ENCODE data around the gene NVL. TPM values are rescaled to one million over a fixed set of nuclear protein-coding genes. Genes with fewer than 3 reads are reported as not detected.
A peak's percentile ranks its signal among the peaks of the same experiment; 100 is the strongest.

NVL gene
- total RNA-seq, 8 experiments from 2014 or later = 21.8 to 70.9 (median 47.7) TPM

- in situ Hi-C loops (cut with MboI; ENCODE audit: low pct_unique_long_range_greater_than_20kb in 2 of 9, low sequenced_read_pairs in 9 of 9, unreplicated experiment in 9 of 9) = loop anchor here in 1 of 9 experiments (25.0 kb wide), 1 partner anchor 161 kb away; no protein-coding TSS in a partner anchor
- WGBS, 10 experiments = 87 to 100% (median 91%) methylated on average over 3 to 8 of the region's 8 CpGs
- H3K27ac ChIP-seq = no peak overlapping the region
These were observed 31.3 kb downstream of the NVL start for GRCh38 chr1:224298346-224299330.

GRCh38 chr1:224294775-224295174, 35.2 kb downstream of the NVL start:
- WGBS, 10 experiments = 83 to 100% (median 100%) methylated on average over 1 of the region's 1 CpG; no CpG with 5 or more reads in 3 of the 10 experiments
- Histone ChIP-seq H3K27ac (no peak overlapping the region), H3K4me3 (no peak overlapping the region), H3K4me1 (replicated peaks in 1 of 2) (no peaks in the 10 kb centered on the region)
- in situ Hi-C loops (cut with MboI; ENCODE audit: low pct_unique_long_range_greater_than_20kb in 2 of 9, low sequenced_read_pairs in 9 of 9, unreplicated experiment in 9 of 9) = loop anchor here in 1 of 9 experiments (25.0 kb wide), 1 partner anchor 157 kb away; no protein-coding TSS in a partner anchor
- no peak for ATAC-seq (replicated peaks in 6 of 8)

More at GRCh38 chr1:224298346-224299330, 31.3 kb downstream of the NVL start:
- ATAC-seq (replicated peaks in 6 of 8) = no peak
- no peak overlapping the region for H3K4me3 ChIP-seq
- H3K4me1 ChIP-seq (replicated peaks in 1 of 2) = no peaks in the 10 kb centered on the region

GRCh38 chr1:224292419-224292818, 37.6 kb downstream of the NVL start:
- 0 to 100% (median 96%) methylated on average over 1 to 3 of the region's 3 CpGs; no CpG with 5 or more reads in 3 of the 10 experiments for WGBS, 10 experiments
- in situ Hi-C loops (cut with MboI; ENCODE audit: low pct_unique_long_range_greater_than_20kb in 2 of 9, low sequenced_read_pairs in 9 of 9, unreplicated experiment in 9 of 9) = loop anchor here in 1 of 9 experiments (25.0 kb wide), 1 partner anchor 155 kb away; no protein-coding TSS in a partner anchor
- H3K4me3 ChIP-seq = no peak overlapping the region
- no peak for ATAC-seq (replicated peaks in 6 of 8)
- H3K27ac ChIP-seq = no peak overlapping the region
- peaks cover 11 to 16% of the 10 kb centered on the region in 2 donors for H3K4me1 ChIP-seq (replicated peaks in 1 of 2)

- ATAC-seq (replicated peaks in 6 of 8) = no peak
- Histone ChIP-seq H3K4me3 (no peak overlapping the region), H3K4me1 (replicated peaks in 1 of 2) (peaks cover 13 to 20% of the 10 kb centered on the region in 2 donors), H3K27ac (no peak overlapping the region)
- WGBS, 10 experiments = 43 to 100% (median 80%) methylated on average over 1 of the region's 1 CpG; no CpG with 5 or more reads in 4 of the 10 experiments
- in situ Hi-C loops (cut with MboI; ENCODE audit: low pct_unique_long_range_greater_than_20kb in 2 of 9, low sequenced_read_pairs in 9 of 9, unreplicated experiment in 9 of 9) = loop anchor here in 1 of 9 experiments (25.0 kb wide), 1 partner anchor 152 kb away; no protein-coding TSS in a partner anchor
These were observed 40.6 kb downstream of the NVL start for GRCh38 chr1:224289396-224289795.

GRCh38 chr1:224287714-224288113, 42.3 kb downstream of the NVL start:
- 0 to 100% (median 10%) methylated on average over 1 to 2 of the region's 2 CpGs for WGBS, 10 experiments
- in situ Hi-C loops (cut with MboI; ENCODE audit: low pct_unique_long_range_greater_than_20kb in 2 of 9, low sequenced_read_pairs in 9 of 9, unreplicated experiment in 9 of 9) = loop anchor here in 1 of 9 experiments (25.0 kb wide), 1 partner anchor 150 kb away; no protein-coding TSS in a partner anchor
- H3K27ac ChIP-seq = peak overlapping the region in 1 of 2 donors; percentile 25
- peak in 5 of 8 experiments; percentile 100 for ATAC-seq (replicated peaks in 6 of 8)
- peaks cover 13 to 20% of the 10 kb centered on the region in 2 donors for H3K4me1 ChIP-seq (replicated peaks in 1 of 2)
- no peak overlapping the region for H3K4me3 ChIP-seq

GRCh38 chr1:224282140-224282539, 47.8 kb downstream of the NVL start:
- Histone ChIP-seq H3K4me1 (replicated peaks in 1 of 2) (peaks cover 0 to under 1% of the 10 kb centered on the region in 2 donors), H3K27ac (no peak overlapping the region), H3K4me3 (no peak overlapping the region)
- in situ Hi-C loops (cut with MboI; ENCODE audit: low pct_unique_long_range_greater_than_20kb in 2 of 9, low sequenced_read_pairs in 9 of 9, unreplicated experiment in 9 of 9) = loop anchor here in 1 of 9 experiments (25.0 kb wide), 1 partner anchor 145 kb away; no protein-coding TSS in a partner anchor
- WGBS, 10 experiments = 20 to 100% (median 94%) methylated on average over 1 to 3 of the region's 3 CpGs
- ATAC-seq (replicated peaks in 6 of 8) = no peak

- H3K27ac ChIP-seq = no peak overlapping the region
- in situ Hi-C loops (cut with MboI; ENCODE audit: low pct_unique_long_range_greater_than_20kb in 2 of 9, low sequenced_read_pairs in 9 of 9, unreplicated experiment in 9 of 9) = loop anchor here in 1 of 9 experiments (25.0 kb wide), 1 partner anchor 140 kb away; no protein-coding TSS in a partner anchor
- H3K4me3 ChIP-seq = no peak overlapping the region
- no peaks in the 10 kb centered on the region for H3K4me1 ChIP-seq (replicated peaks in 1 of 2)
- ATAC-seq (replicated peaks in 6 of 8) = no peak
- 78 to 100% (median 94%) methylated on average over 1 to 3 of the region's 3 CpGs for WGBS, 10 experiments
These were observed 53.0 kb downstream of the NVL start for GRCh38 chr1:224276771-224277487.

GRCh38 chr1:224274970-224275626, 54.9 kb downstream of the NVL start:
- H3K4me3 ChIP-seq = no peak overlapping the region
- in situ Hi-C loops (cut with MboI; ENCODE audit: low pct_unique_long_range_greater_than_20kb in 2 of 9, low sequenced_read_pairs in 9 of 9, unreplicated experiment in 9 of 9) = loop anchor here in 1 of 9 experiments (25.0 kb wide), 1 partner anchor 138 kb away; no protein-coding TSS in a partner anchor
- H3K27ac ChIP-seq = no peak overlapping the region
- H3K4me1 ChIP-seq (replicated peaks in 1 of 2) = no peaks in the 10 kb centered on the region
- no peak for ATAC-seq (replicated peaks in 6 of 8)
- 85 to 100% (median 97%) methylated on average over 3 to 6 of the region's 6 CpGs for WGBS, 10 experiments

GRCh38 chr1:224273641-224274040, 56.3 kb downstream of the NVL start:
- Histone ChIP-seq H3K4me1 (replicated peaks in 1 of 2) (no peaks in the 10 kb centered on the region), H3K27ac (no peak overlapping the region), H3K4me3 (no peak overlapping the region)
- in situ Hi-C loops (cut with MboI; ENCODE audit: low pct_unique_long_range_greater_than_20kb in 2 of 9, low sequenced_read_pairs in 9 of 9, unreplicated experiment in 9 of 9) = no loop called here
- 88 to 100% (median 98%) methylated on average over 1 to 2 of the region's 2 CpGs for WGBS, 10 experiments
- ATAC-seq (replicated peaks in 6 of 8) = no peak

- no peak for ATAC-seq (replicated peaks in 6 of 8)
- H3K4me3 ChIP-seq = no peak overlapping the region
- in situ Hi-C loops (cut with MboI; ENCODE audit: low pct_unique_long_range_greater_than_20kb in 2 of 9, low sequenced_read_pairs in 9 of 9, unreplicated experiment in 9 of 9) = no loop called here
- no peaks in the 10 kb centered on the region for H3K4me1 ChIP-seq (replicated peaks in 1 of 2)
- H3K27ac ChIP-seq = no peak overlapping the region
- 80 to 100% (median 89%) methylated on average over 1 to 3 of the region's 3 CpGs; no CpG with 5 or more reads in 3 of the 10 experiments for whole genome bisulfite sequencing, 10 experiments
These were observed 58.9 kb downstream of the NVL start for GRCh38 chr1:224271106-224271505.

GRCh38 chr1:224267925-224268324, 62.0 kb downstream of the NVL start:
- Histone ChIP-seq H3K4me1 (replicated peaks in 1 of 2) (no peaks in the 10 kb centered on the region), H3K27ac (no peak overlapping the region), H3K4me3 (no peak overlapping the region)
- in situ Hi-C loops (cut with MboI; ENCODE audit: low pct_unique_long_range_greater_than_20kb in 2 of 9, low sequenced_read_pairs in 9 of 9, unreplicated experiment in 9 of 9) = no loop called here
- WGBS, 10 experiments = 50 to 100% (median 80%) methylated on average over 1 to 4 of the region's 4 CpGs
- peak in 1 of 8 experiments; percentile 40 for ATAC-seq (replicated peaks in 6 of 8)
